Left cardiac atrium (tissue), 4 donors: Measurements from ENCODE around the gene MFSD6L. TPM values are rescaled to one million over a fixed set of nuclear protein-coding genes. Genes with fewer than 3 reads are reported as not detected.

ENCODE experiments used
- ATAC-seq, 2 donors: fragments of 200-7000 bp; cut with Tn5 transposase; one replicate each; pipeline ENCODE4 v1.9.1; 2020; ENCODE audit warnings: mild to moderate bottlenecking in 2 of 2, moderate library complexity in 2 of 2
- DNase-seq: peaks from one replicate; pipeline ENCODE4 v3.0.0-alpha.2; 2020
- intact Hi-C, 2 donors: fragments of 100-400 bp; cut with DNase I; formaldehyde crosslinking; loops; one replicate each; pipeline versions ENCODE4 v1.14.1 to v1.15.1; 2022 to 2023
- total RNA-seq, 2 donors: library from RNA; stranded (reverse); fragmentation: NEBNext Ultra II Directional; extraction: Animal tissue kit (Norgen Biotek cat#: 25700); gene quantifications; one replicate each; pipeline ENCODE4 v1.2.1, GENCODE V29; 2021
- donor health status: DM: no; HTN: yes; CAD: no.
- donor health status: DM: no; HTN: yes; CAD: no; lungs with severe emphysema.
- donor health status: DM: yes; HTN: yes; CAD: no.
- donor health status: Dilated cardiomyopathy.

MFSD6L gene
- total RNA-seq, 2 donors from 2014 or later: not detected

DNA sequence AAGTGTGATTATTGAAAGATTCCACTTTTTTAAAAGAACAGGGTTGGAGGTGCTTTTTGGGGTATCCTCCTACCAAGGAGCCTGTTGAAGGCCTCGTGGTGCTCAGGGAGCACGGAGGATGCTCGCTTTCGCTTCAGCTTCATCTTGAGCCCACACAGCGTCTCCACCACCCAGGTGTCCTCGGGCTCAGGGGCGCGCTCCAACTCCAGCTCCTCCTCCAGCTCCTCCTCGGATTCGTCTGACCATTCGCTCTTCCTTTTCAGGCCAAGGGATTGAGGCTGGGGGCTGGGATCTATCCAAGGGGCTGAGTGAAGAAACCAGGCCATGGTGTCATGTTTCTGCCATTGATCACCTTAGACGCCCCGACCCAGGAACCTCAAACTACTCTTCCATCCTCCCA is 42.0 kb downstream of the MFSD6L start:
- ATAC-seq: no peak

DNA sequence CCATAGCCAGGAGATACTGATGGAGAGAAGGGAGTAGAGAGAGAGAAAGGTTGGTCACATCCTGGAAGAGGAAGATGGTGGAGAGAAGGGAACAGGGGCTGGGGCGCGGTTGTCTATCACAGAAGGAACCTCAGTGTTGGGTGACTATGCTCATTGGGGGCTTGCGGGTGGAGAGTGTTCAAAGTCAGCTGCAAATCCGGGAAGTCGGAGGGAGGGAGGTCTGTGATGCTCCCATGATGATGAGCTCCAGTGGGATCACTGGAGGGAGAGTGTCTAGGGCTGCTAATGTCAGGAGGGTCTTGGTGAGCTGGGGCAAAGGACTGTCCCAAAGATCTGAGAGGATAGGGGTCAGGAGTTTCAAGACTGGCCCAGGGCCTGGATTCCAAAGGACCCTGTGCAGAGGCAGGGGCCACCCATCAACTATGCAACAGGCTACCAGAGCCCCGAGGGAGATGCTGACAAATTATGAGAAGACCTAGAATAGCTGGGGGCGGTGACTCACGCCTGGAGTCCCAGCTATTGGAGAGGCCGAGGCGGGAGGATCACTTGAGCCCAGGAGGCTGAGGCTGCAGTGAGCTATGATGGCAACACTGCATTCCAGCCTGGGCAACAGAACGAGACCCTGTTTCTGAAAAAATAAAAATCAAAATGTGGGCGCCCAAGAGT is 43.4 kb downstream of the MFSD6L start:
- intact Hi-C loops: no loop called here
- DNase-seq (no peak), ATAC-seq (no peak)

More for the DNA sequence above, 42.0 kb downstream of the MFSD6L start:
- intact Hi-C loops: no loop called here
- DNase-seq: no peak

DNA sequence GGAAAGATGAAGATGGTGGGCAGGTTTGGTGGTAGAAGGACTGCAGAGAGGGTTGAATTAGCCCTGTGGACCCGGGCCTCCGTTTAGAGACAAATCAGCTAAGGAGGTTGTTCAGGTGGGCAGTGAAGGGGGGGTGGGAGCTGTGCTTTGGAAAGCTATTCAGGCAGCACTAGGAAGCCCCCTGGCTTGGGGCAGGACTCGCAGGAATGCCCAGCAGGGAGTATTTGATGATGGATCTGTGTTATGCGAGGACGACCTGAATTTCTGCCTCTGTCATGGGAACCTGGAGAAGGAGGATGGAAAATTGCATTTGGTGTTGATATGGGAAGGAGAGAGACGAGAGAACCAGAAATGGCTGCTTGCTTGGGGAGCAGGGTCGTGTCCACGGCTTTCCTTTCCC is 44.3 kb downstream of the MFSD6L start:
- DNase-seq: no peak
- no peak for ATAC-seq
- intact Hi-C loops: no loop called here

DNA sequence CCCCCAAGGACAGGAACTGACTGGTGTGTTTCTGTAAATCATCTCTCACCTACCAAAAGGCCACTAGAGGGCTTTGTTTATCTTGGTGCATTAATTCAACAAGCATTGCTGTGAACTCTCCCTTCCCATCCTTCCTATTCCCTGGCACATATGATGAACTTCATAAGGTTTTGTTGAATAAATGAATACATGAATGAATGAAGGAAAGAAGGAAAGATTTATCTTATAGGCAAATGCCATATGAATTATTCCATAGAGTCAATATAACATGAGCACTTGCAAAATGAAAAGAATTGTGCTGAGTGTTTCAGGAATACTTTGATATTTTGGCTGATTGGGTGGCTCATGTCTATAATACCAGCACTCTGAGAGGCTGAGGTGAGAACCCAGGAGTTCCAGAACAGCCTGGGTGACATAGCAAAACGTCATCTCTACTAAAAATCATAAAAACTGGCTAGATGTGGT is 45.2 kb downstream of the MFSD6L start:
- intact Hi-C loops: no loop called here
- DNase-seq: no peak
- ATAC-seq: no peak

DNA sequence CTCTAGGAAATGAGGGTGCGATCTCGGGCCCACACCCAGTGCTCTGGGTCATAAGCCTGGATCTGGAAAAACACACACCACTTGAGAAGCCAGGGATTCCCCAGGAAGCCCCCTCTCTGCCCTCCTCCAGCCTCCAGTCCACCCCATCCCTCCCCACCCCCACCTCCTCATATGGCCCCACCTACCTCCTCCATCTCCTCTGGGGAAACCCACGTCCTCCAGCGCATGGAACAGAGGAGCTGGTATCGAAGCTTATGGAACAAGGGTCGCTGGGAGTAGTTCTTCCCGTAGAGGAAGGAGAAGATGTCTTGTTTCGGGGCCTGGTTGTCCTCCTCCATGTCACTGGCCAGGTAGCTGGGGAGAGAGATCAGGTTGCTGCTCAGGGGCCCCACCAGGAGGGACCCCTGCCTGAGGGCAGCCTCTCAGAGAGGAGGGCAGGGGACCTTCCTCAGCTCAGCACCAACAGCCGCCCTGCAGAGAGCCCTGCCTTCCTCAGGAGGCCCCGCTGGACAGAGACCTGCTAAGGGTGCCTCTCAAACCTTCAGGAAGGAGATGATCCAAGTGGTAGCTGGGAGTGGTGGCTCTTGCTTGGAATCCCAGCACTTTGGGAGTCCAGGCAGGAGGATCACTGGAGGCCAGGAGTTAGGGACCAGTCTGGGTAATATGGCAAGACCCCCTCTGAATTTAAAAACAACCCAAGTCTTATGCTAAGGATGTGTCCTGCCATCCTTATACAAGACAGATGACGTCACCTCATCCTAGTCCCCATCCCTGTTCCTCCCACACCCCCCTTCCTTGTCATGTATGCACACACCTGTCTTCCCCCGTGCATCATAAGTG is 45.8 kb downstream of the MFSD6L start:
- ATAC-seq: no peak

DNA sequence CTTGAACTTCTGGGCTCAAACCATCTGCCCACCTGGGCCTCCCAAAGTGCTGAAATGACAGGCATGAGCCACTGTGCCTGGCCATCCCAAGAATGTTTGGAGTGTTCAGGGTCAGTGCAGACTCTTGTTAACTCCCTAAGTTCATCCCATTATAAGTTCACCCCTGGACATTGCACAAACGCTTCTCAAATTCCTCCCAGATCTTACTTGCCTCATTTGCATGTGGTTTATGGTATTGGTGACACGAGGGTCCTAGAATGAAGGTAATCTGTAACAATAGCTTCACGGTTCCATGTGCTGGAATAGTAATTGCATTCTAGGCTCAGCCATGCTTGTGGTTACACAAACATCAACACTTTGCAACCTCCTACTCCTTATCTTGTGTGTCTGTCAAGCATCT is 49.5 kb downstream of the MFSD6L start:
- intact Hi-C loops: loop anchor here (5.0 to 10.0 kb wide), 4 partner anchors 75 to 337 kb away; no protein-coding TSS in a partner anchor
- no peak for ATAC-seq
- DNase-seq: no peak

More for the DNA sequence above, 45.8 kb downstream of the MFSD6L start:
- no peak for DNase-seq
- intact Hi-C loops: no loop called here

DNA sequence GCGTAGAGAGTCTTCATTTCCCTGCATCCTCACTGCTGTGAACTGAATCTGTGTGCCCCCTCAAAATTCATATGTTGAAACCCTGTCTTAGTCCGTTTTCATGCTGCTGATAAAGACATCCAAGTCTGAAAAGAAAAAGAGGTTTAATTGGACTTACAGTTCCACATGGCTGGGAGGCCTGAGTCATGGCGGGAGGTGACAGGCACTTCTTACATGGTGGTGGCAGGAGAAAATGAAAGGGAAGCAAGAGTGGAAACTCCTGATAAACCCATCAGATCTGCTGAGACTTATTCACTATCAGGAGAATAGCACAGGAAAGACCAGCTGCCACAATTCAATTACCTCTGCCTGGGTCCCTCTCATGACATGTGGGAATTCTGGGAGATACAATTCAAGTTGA is 51.4 kb downstream of the MFSD6L start:
- no peak for ATAC-seq
- intact Hi-C loops: loop anchor here (2.0 to 10.0 kb wide), 5 partner anchors 73 to 335 kb away; no protein-coding TSS in a partner anchor
- DNase-seq: no peak

Other genes with a start within 250 kb of the MFSD6L start
- 10 to 100 TPM; 49.9 to 52.9 TPM for gene MYH10, start 168.6 kb downstream of the MFSD6L start, total RNA-seq
- gene CCDC42, start 54.5 kb downstream of the MFSD6L start, total RNA-seq: not detected
- not detected for gene SPDYE4, start 40.8 kb downstream of the MFSD6L start, total RNA-seq
- 1 to 10 TPM in 1 of 2 donors, under 1 TPM in 1; 0.79 to 1.1 TPM for gene PIK3R6, start 68.3 kb upstream of the MFSD6L start, total RNA-seq
- gene PIK3R5, start 166.3 kb upstream of the MFSD6L start, total RNA-seq: 1 to 10 TPM; 6.3 TPM
- gene NTN1, start 222.1 kb upstream of the MFSD6L start, total RNA-seq: 100 to 1,000 TPM in 1 of 2 donors, 10 to 100 TPM in 1; 99.9 to 167 TPM